ENCODE measurements around the gene IGF1.

DNA sequence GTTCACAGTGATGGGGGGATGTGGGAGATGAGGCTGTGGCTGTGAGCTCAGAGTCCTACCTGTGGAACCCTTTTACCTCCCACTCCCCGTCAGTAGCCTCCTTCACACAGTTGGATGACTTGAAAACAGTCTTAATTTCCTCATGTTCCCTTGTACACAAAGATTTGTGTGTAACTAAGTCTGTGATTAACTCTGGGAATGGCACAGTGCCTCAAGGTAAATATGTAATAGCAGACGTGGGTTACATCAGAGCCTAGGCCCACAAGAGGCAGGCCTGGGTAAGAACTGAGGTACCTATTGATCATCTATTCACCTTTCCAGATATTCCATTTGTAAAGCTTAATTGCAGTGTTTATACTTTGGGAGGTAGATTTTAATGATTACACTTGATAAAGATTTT lies 5.8 kb upstream of the IGF1 start:
- TF ChIP-seq, protein P1, sequence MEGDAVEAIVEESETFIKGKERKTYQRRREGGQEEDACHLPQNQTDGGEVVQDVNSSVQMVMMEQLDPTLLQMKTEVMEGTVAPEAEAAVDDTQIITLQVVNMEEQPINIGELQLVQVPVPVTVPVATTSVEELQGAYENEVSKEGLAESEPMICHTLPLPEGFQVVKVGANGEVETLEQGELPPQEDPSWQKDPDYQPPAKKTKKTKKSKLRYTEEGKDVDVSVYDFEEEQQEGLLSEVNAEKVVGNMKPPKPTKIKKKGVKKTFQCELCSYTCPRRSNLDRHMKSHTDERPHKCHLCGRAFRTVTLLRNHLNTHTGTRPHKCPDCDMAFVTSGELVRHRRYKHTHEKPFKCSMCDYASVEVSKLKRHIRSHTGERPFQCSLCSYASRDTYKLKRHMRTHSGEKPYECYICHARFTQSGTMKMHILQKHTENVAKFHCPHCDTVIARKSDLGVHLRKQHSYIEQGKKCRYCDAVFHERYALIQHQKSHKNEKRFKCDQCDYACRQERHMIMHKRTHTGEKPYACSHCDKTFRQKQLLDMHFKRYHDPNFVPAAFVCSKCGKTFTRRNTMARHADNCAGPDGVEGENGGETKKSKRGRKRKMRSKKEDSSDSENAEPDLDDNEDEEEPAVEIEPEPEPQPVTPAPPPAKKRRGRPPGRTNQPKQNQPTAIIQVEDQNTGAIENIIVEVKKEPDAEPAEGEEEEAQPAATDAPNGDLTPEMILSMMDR (IDR thresholded peaks at IDR 0.05) = no peak
- TF ChIP-seq POLR2A (IDR thresholded peaks at IDR 0.05) = no peak
